ENCODE measurements around the gene SP100.

DNA sequence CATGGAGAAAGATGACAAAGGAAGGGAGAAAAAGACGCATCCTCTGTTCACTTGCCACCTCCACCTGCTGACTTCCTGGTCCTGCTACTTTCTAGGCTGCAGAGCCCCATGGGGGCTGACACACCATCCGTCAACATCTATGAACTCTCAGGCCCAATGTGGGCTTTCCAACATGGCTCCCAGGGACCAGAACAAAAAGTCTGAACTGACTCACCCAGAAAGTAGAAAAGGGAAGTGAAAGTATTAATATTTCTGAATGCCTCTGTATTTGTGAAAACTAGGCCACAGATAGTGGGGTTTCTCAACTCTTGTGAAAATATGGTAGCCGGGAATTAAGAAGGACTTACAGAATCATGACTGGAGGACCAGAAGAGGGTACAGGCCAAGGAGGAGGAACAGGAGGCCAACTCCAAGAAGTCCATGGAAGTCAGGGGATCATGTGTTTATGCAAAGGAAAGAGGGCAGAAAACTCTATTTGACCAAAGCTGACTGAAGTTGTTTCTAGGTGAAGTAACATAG lies 173.6 kb downstream of the SP100 start:
- TF ChIP-seq, protein P1, sequence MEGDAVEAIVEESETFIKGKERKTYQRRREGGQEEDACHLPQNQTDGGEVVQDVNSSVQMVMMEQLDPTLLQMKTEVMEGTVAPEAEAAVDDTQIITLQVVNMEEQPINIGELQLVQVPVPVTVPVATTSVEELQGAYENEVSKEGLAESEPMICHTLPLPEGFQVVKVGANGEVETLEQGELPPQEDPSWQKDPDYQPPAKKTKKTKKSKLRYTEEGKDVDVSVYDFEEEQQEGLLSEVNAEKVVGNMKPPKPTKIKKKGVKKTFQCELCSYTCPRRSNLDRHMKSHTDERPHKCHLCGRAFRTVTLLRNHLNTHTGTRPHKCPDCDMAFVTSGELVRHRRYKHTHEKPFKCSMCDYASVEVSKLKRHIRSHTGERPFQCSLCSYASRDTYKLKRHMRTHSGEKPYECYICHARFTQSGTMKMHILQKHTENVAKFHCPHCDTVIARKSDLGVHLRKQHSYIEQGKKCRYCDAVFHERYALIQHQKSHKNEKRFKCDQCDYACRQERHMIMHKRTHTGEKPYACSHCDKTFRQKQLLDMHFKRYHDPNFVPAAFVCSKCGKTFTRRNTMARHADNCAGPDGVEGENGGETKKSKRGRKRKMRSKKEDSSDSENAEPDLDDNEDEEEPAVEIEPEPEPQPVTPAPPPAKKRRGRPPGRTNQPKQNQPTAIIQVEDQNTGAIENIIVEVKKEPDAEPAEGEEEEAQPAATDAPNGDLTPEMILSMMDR (conservative IDR thresholded peaks at IDR 0.05; ENCODE audit: low read depth, low read length): no peak
- TF ChIP-seq, protein P2, sequence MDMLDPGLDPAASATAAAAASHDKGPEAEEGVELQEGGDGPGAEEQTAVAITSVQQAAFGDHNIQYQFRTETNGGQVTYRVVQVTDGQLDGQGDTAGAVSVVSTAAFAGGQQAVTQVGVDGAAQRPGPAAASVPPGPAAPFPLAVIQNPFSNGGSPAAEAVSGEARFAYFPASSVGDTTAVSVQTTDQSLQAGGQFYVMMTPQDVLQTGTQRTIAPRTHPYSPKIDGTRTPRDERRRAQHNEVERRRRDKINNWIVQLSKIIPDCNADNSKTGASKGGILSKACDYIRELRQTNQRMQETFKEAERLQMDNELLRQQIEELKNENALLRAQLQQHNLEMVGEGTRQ (IDR thresholded peaks at IDR 0.05; ENCODE audit: low read depth, low read length): no peak
- no peak for TF ChIP-seq MAFK (IDR thresholded peaks at IDR 0.05; ENCODE audit: low read depth, low read length)
- no peak for TF ChIP-seq CEBPB (IDR thresholded peaks at IDR 0.05; ENCODE audit: low read depth, low read length)
- no peak for TF ChIP-seq POLR2A (IDR thresholded peaks at IDR 0.05; ENCODE audit: low read depth, low read length)
